ENCODE measurements around the gene ST3GAL3. TPM values are rescaled to one million over a fixed set of nuclear protein-coding genes. Genes with fewer than 3 reads are reported as not detected.

Gene ST3GAL3
- total RNA-seq, 1 experiment from 2014 or later = 8.3 TPM

DNA sequence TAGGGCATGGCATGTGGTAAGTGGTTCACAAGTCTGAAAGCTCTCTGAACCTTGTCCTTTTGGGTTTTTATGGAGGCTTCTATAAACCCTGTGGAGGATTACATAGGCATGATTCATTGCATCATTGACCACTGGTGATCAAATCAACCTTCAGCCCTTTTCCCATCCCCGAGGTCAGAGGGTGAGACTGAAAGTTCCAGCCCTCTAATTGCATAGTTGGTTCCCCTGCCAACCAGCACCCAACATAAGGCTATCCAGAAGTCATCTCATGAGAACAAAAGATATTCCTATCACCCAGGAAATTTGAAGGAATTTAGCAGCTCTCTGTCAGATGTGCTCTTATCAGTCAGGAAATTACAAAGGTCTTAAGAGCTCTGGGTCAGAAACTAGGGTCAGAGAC is 136.8 kb downstream of the ST3GAL3 start:
- no peak for DNase-seq
- Histone ChIP-seq H4K20me1 (ENCODE audit: control insufficient read depth, insufficient read depth, insufficient read length) (no peaks in the 10 kb centered on the region), H3K56ac (ENCODE audit: insufficient read length, low read depth, low read length) (no peak overlapping the region), H2BK5ac (ENCODE audit: insufficient read length, low read length) (no peak overlapping the region), H3K79me1 (ENCODE audit: insufficient read depth, low read depth, low read length, poor library complexity, severe bottlenecking) (no peaks in the 10 kb centered on the region), H3K27me3 (ENCODE audit: insufficient read depth, low read length) (no peaks in the 10 kb centered on the region), H2AFZ (ENCODE audit: low read length) (no peak overlapping the region), H3K18ac (ENCODE audit: insufficient read length, low read depth, low read length) (no peak overlapping the region), H2BK15ac (ENCODE audit: low read depth, low read length) (no peak overlapping the region), H4K8ac (replicated peaks; ENCODE audit: insufficient read length, low read depth, low read length) (no peak overlapping the region), H4K5ac (ENCODE audit: insufficient read length, low read depth, low read length) (no peak overlapping the region), H2BK12ac (ENCODE audit: insufficient read length, low read depth, low read length) (no peak overlapping the region), H3K9me3 (ENCODE audit: control insufficient read depth, low read depth, low read length) (peaks cover 6% of the 10 kb centered on the region), H2AK5ac (ENCODE audit: insufficient read length, low read length) (no peak overlapping the region), H3K27ac (ENCODE audit: insufficient read length, low read depth, low read length) (no peak overlapping the region), H3K14ac (ENCODE audit: insufficient read depth, low read length) (no peak overlapping the region), H2BK20ac (ENCODE audit: low read depth, low read length, poor library complexity, severe bottlenecking) (no peak overlapping the region), H3K9ac (ENCODE audit: extremely low read depth, insufficient read length, low read length) (no peak overlapping the region), H3K4ac (ENCODE audit: low read depth, low read length) (no peak overlapping the region), H3K79me2 (ENCODE audit: insufficient read depth, low read length) (no peaks in the 10 kb centered on the region), H4K91ac (ENCODE audit: insufficient read length, low read depth, low read length) (no peak overlapping the region), H3T11ph (ENCODE audit: low read length) (no peak overlapping the region), H3K23ac (ENCODE audit: insufficient read length, low read depth, low read length) (no peak overlapping the region), H3K23me2 (ENCODE audit: insufficient read length, low read depth, low read length, poor library complexity, severe bottlenecking) (no peaks in the 10 kb centered on the region), H3K4me2 (ENCODE audit: insufficient read depth, insufficient read length, low read length) (no peak overlapping the region), H2BK120ac (ENCODE audit: low read depth, low read length, poor library complexity, severe bottlenecking) (no peak overlapping the region), H3K4me1 (ENCODE audit: insufficient read depth, low read length) (peaks cover 10% of the 10 kb centered on the region; the same call in 1 of the 2 replicates)
- H3K27ac Mint-ChIP-seq = peak overlapping the region in 2 of 3 experiments; percentile 14 to 48; a peak in 2 of 7 replicates
- peaks cover 20 to 22% of the 10 kb centered on the region in 2 experiments for H3K9me3 Mint-ChIP-seq
- no peaks in the 10 kb centered on the region for H3K27me3 Mint-ChIP-seq (ENCODE audit: low read depth)
- H3K4me3 Mint-ChIP-seq = no peak overlapping the region
- WGBS (ENCODE audit: extremely low coverage, insufficient read length, low lambda C conversion rate) = no CpG with 5 or more reads among the region's 1 CpG
- peaks cover 21 to 31% (median 22%) of the 10 kb centered on the region in 3 experiments for H3K36me3 Mint-ChIP-seq (ENCODE audit: insufficient read depth in 1 of 3, low read depth in 3 of 3)
- H3K4me1 Mint-ChIP-seq = peaks cover 32 to 37% of the 10 kb centered on the region in 2 experiments
- TF ChIP-seq, protein P1, sequence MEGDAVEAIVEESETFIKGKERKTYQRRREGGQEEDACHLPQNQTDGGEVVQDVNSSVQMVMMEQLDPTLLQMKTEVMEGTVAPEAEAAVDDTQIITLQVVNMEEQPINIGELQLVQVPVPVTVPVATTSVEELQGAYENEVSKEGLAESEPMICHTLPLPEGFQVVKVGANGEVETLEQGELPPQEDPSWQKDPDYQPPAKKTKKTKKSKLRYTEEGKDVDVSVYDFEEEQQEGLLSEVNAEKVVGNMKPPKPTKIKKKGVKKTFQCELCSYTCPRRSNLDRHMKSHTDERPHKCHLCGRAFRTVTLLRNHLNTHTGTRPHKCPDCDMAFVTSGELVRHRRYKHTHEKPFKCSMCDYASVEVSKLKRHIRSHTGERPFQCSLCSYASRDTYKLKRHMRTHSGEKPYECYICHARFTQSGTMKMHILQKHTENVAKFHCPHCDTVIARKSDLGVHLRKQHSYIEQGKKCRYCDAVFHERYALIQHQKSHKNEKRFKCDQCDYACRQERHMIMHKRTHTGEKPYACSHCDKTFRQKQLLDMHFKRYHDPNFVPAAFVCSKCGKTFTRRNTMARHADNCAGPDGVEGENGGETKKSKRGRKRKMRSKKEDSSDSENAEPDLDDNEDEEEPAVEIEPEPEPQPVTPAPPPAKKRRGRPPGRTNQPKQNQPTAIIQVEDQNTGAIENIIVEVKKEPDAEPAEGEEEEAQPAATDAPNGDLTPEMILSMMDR (conservative IDR thresholded peaks at IDR 0.05) = no peak
